Left lung (tissue), 10 donors: ENCODE results near the gene ANKRD10. TPM values are rescaled to one million over a fixed set of nuclear protein-coding genes. Genes with fewer than 3 reads are reported as not detected.

Experiments used
- ATAC-seq: fragments of 200-7000 bp; cut with Tn5 transposase; one replicate; pipeline ENCODE4 v1.9.1; 2020; ENCODE audit warnings: moderate library complexity
- DNase-seq, 4 donors: peaks; one replicate each; pipeline ENCODE4 v3.0.0-alpha.2; 2013 to 2020
- H3K27ac ChIP-seq, 2 donors: fragments of 200-600 bp; sonication (generic) in 1 of 2; one replicate each; pipeline versions ENCODE4 v1.5.0 to v1.8.0; 2020 to 2021
- H3K27me3 ChIP-seq, 2 donors: fragments of 200-600 bp; sonication (generic) in 1 of 2; one replicate each; pipeline versions ENCODE4 v1.5.0 to v1.8.0; 2020 to 2021
- H3K36me3 ChIP-seq, 2 donors: fragments of 200-600 bp; sonication (generic) in 1 of 2; one replicate each; pipeline versions ENCODE4 v1.5.0 to v1.8.0; 2020 to 2021
- H3K4me1 ChIP-seq, 2 donors: fragments of 200-600 bp; one replicate each; pipeline ENCODE4 v1.8.0; 2021
- H3K4me3 ChIP-seq, 2 donors: fragments of 200-600 bp; sonication (generic) in 1 of 2; one replicate each; pipeline versions ENCODE4 v1.5.0 to v1.8.0; 2020 to 2021; ENCODE audit warnings: mild to moderate bottlenecking in 1 of 2
- H3K9me3 ChIP-seq, 2 donors: fragments of 200-600 bp; sonication (generic) in 1 of 2; one replicate each; pipeline versions ENCODE4 v1.5.0 to v1.8.0; 2020 to 2021
- intact Hi-C, 2 donors: fragments of 100-400 bp; cut with DNase I; formaldehyde crosslinking; loops; one replicate each; pipeline versions ENCODE4 v1.11.2 to v1.14.2; 2022
- polyA plus RNA-seq, 6 donors: library from polyadenylated mRNA; unstranded; fragments of 120-200 nt; gene quantifications; one replicate each; pipeline ENCODE4 v1.2.1, GENCODE V29; 2013; ENCODE audit not compliant: insufficient read length in 6 of 6
- total RNA-seq, 2 donors: library from RNA; stranded (reverse); fragmentation: NEBNext Ultra II Directional; extraction: Animal tissue kit (Norgen Biotek cat#: 25700); gene quantifications; one replicate each; pipeline ENCODE4 v1.2.1, GENCODE V29; 2021
- TF ChIP-seq, protein P1 (sequence below), 2 donors: fragments of 200-600 bp; sonication (generic) in 1 of 2; IDR thresholded peaks; one replicate each; pipeline versions ENCODE4 v1.5.0 to v1.8.0; 2021; ENCODE audit warnings: antibody characterized with exemption in 2 of 2
- donor health status: DM: no; HTN: yes; CAD: no.
- donor health status: DM: no; HTN: no; CAD: no.

Gene ANKRD10
- total and polyA plus RNA-seq, 8 donors = 101 to 489 (median 426) TPM

DNA sequence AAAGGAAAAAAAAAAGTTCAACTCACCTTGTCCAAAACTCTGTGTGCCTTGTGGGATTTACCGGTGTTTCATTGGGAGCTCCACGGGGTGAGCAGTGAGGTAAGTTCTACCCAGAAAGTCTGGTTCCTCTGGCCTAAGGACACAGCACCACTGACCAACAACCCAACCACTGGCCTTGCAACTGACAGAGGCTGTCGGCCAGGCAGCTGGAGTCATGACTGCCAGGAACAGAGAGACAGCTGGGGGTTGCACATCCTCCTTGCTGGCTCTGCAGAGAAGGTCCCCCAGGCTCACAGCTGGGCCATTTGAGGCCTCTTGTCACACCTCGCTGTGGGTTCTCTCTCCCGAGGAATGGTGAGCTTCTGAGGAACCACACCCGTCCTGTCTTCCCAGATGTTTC, 59.5 kb downstream of the ANKRD10 start:
- no peak overlapping the region for H3K27ac ChIP-seq
- intact Hi-C loops = no loop called here
- peaks cover 0 to 9% of the 10 kb centered on the region in 2 donors for H3K9me3 ChIP-seq
- no peaks in the 10 kb centered on the region for H3K4me1 ChIP-seq
- H3K4me3 ChIP-seq = no peak overlapping the region
- no peaks in the 10 kb centered on the region for H3K36me3 ChIP-seq
- ATAC-seq (no peak), DNase-seq (no peak)
- peaks cover 0 to 9% of the 10 kb centered on the region in 2 donors for H3K27me3 ChIP-seq
- TF ChIP-seq, protein P1, sequence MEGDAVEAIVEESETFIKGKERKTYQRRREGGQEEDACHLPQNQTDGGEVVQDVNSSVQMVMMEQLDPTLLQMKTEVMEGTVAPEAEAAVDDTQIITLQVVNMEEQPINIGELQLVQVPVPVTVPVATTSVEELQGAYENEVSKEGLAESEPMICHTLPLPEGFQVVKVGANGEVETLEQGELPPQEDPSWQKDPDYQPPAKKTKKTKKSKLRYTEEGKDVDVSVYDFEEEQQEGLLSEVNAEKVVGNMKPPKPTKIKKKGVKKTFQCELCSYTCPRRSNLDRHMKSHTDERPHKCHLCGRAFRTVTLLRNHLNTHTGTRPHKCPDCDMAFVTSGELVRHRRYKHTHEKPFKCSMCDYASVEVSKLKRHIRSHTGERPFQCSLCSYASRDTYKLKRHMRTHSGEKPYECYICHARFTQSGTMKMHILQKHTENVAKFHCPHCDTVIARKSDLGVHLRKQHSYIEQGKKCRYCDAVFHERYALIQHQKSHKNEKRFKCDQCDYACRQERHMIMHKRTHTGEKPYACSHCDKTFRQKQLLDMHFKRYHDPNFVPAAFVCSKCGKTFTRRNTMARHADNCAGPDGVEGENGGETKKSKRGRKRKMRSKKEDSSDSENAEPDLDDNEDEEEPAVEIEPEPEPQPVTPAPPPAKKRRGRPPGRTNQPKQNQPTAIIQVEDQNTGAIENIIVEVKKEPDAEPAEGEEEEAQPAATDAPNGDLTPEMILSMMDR (IDR thresholded peaks at IDR 0.05) = no peak

DNA sequence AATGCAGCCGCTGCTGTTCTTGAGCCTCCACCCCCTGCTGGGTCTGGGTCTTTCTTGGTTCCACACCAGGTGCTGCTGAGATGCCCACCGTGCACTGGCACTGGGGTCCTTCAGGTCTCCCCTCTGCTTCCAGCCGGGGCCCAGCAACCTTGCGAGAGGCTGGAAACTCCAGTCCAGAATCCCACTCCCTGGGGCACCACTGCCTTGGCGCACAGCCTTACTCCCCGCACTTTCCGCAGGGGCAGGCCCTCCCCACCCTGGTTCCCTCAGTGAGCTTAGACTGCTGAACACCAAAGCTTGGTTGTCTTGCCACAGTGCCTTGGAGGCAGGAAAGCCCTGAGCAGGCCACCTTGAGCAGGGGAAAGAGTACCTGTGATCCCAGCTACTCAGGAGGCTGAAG, 60.0 kb downstream of the ANKRD10 start:
- TF ChIP-seq, protein P1 (IDR thresholded peaks at IDR 0.05) = no peak
- Histone ChIP-seq H3K27ac (no peak overlapping the region), H3K4me3 (no peak overlapping the region), H3K9me3 (peaks cover 0 to 9% of the 10 kb centered on the region in 2 donors), H3K4me1 (no peaks in the 10 kb centered on the region), H3K27me3 (peaks cover 0 to 14% of the 10 kb centered on the region in 2 donors), H3K36me3 (no peaks in the 10 kb centered on the region)
- ATAC-seq (no peak), DNase-seq (peak in 1 of 4 donors; percentile 66)
- intact Hi-C loops = no loop called here

DNA sequence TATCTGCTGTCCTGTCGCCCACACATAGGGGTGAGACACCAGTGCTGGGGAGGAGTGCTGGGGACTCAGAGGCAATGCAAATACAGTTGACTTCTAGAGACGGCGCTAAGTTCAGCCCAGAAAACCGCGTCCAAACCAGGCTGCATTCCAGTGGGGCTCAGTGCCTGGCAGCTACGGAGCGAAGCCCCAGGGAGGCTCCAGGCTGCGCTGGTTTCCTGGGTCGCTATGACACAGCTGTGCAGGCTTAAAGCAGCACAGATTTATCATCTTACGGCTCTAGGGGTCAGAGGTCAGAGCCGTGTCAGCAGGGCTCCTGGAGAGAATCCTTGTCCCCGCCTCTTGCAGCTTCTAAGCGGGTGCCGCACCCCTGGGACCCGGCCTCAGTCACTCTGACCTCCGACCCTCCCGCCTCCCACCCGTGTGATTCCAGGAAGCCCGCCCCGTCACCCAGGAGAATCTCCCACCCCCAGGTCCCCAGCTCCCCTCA, 61.6 kb downstream of the ANKRD10 start:
- intact Hi-C loops = no loop called here
- Histone ChIP-seq H3K36me3 (no peaks in the 10 kb centered on the region), H3K9me3 (peaks cover 0 to 9% of the 10 kb centered on the region in 2 donors), H3K4me3 (no peak overlapping the region), H3K27ac (no peak overlapping the region), H3K27me3 (peaks cover 0 to 15% of the 10 kb centered on the region in 2 donors), H3K4me1 (no peaks in the 10 kb centered on the region)
- peak in 1 of 4 donors; percentile 70 for DNase-seq
- no peak for ATAC-seq
- TF ChIP-seq, protein P1 (IDR thresholded peaks at IDR 0.05) = no peak

DNA sequence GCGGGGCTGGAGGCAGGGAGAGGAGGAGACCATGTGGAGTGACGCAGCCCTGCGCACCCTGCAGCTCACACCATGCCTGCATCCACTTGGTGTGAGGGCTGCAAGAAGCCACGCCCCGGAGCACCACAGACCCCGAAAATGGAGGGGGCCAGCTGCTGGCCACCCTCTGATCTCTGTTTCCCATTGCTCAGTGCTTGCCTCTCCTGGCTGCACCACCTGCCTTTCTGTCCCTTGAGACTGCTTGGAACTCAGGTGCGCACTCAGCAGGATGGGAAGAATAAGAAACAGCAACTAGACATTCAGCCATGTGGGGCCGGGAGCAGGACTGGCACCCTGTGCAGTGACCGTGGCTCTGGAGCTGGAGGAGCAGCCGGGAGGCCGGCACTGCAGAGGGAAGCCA, 64.0 kb downstream of the ANKRD10 start:
- TF ChIP-seq, protein P1 (IDR thresholded peaks at IDR 0.05) = no peak
- Histone ChIP-seq H3K27ac (no peak overlapping the region), H3K9me3 (no peaks in the 10 kb centered on the region), H3K27me3 (peaks cover 0 to 15% of the 10 kb centered on the region in 2 donors), H3K4me1 (no peaks in the 10 kb centered on the region), H3K36me3 (no peaks in the 10 kb centered on the region), H3K4me3 (no peak overlapping the region)
- intact Hi-C loops = no loop called here
- no peak for ATAC-seq
- no peak for DNase-seq

DNA sequence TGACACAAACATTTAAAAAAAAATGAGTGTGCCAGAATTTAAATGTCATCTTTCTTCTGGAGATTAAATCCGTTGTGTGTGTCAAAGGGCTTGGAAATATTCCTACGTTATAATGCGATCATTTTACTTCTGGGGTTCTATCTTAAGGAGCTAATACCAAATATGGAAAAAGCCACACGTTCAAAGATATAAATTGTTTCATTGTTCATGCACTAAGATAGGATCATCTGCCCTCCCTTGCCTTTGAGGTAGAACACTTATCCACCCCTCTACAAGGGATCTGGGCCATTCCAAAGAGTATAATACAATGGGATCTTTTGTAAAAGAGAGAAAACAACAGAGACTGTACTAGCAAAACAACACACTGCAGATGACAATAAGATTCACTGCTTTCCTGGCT, 64.9 kb downstream of the ANKRD10 start:
- DNase-seq (no peak), ATAC-seq (no peak)
- H3K36me3 ChIP-seq = no peaks in the 10 kb centered on the region
- no peak overlapping the region for H3K4me3 ChIP-seq
- H3K27me3 ChIP-seq = peaks cover 0 to 15% of the 10 kb centered on the region in 2 donors
- intact Hi-C loops = no loop called here
- TF ChIP-seq, protein P1 (IDR thresholded peaks at IDR 0.05) = no peak
- no peaks in the 10 kb centered on the region for H3K9me3 ChIP-seq
- no peaks in the 10 kb centered on the region for H3K4me1 ChIP-seq
- H3K27ac ChIP-seq = no peak overlapping the region
